Mammary epithelial cell (primary cell): ENCODE results near the gene SUSD6.
"Not testable (repeated sequence)": the region's sequence is repeated elsewhere in the genome, so short reads cannot be mapped to it uniquely, and the experiment has no call there.

ENCODE experiments used
- CTCF ChIP-seq, 2 donors: IDR thresholded peaks in 1 of 2; conservative IDR thresholded peaks in 1 of 2; 2 replicates each; pipeline ENCODE4 v1.5.1; 2011 to 2012; ENCODE audit warnings: inconsistent platforms in 2 of 2, low read length in 2 of 2, mild to moderate bottlenecking in 2 of 2, control low read depth in 1 of 2, low read depth in 1 of 2; ENCODE audit not compliant: insufficient read depth in 1 of 2; ENCODE audit errors: extremely low read depth in 1 of 2
- EZH2 ChIP-seq: IDR thresholded peaks from 2 replicates; pipeline ENCODE4 v1.6.1; 2012; ENCODE audit warnings: low read length, inconsistent platforms, borderline replicate concordance

- not testable (repeated sequence) for TF ChIP-seq CTCF (conservative IDR thresholded peaks at IDR 0.05 in 1 of 2, IDR thresholded peaks at IDR 0.05 in 1 of 2; ENCODE audit: extremely low read depth in 1 of 2, insufficient read depth in 1 of 2, low read depth in 1 of 2, low read length in 2 of 2); EZH2
Observed at GRCh38 chr14:69642212-69642793, 30.9 kb downstream of the SUSD6 start.
